ENCODE results near the gene CHID1.

DNA sequence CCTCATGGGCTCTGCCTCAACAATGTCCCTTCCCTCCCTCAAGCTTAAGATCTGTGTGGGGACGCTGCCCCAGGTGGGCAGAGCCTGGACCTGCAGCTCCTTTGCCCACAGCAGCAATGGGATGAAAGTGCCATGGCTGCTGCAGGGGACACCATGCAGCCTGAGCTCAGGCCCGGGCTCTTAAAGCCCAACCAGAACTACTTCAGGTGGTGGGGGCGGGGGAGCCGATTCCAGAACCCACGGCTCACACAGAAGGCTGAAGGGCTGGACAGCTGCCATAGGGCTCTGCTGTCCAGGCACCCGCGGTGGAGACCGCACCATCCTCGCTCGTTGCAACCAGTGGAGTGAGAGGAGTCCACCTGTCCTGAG lies 12.5 kb downstream of the CHID1 start:
- TF ChIP-seq, protein P1, sequence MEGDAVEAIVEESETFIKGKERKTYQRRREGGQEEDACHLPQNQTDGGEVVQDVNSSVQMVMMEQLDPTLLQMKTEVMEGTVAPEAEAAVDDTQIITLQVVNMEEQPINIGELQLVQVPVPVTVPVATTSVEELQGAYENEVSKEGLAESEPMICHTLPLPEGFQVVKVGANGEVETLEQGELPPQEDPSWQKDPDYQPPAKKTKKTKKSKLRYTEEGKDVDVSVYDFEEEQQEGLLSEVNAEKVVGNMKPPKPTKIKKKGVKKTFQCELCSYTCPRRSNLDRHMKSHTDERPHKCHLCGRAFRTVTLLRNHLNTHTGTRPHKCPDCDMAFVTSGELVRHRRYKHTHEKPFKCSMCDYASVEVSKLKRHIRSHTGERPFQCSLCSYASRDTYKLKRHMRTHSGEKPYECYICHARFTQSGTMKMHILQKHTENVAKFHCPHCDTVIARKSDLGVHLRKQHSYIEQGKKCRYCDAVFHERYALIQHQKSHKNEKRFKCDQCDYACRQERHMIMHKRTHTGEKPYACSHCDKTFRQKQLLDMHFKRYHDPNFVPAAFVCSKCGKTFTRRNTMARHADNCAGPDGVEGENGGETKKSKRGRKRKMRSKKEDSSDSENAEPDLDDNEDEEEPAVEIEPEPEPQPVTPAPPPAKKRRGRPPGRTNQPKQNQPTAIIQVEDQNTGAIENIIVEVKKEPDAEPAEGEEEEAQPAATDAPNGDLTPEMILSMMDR (IDR thresholded peaks at IDR 0.05), result no peak
- no peak for TF ChIP-seq POLR2A (IDR thresholded peaks at IDR 0.05)

Data from right lobe of liver (tissue), 4 donors.